GM21825 (cell line): ENCODE measurements around the gene RAD23A.

ENCODE experiments used
- ATAC-seq: cut with Tn5 transposase; IDR thresholded peaks from one replicate; pipeline ENCODE4 v1.9.1; 2021; ENCODE audit warnings: mild to moderate bottlenecking, moderate library complexity; ENCODE audit not compliant: unreplicated experiment

RAD23A gene

DNA sequence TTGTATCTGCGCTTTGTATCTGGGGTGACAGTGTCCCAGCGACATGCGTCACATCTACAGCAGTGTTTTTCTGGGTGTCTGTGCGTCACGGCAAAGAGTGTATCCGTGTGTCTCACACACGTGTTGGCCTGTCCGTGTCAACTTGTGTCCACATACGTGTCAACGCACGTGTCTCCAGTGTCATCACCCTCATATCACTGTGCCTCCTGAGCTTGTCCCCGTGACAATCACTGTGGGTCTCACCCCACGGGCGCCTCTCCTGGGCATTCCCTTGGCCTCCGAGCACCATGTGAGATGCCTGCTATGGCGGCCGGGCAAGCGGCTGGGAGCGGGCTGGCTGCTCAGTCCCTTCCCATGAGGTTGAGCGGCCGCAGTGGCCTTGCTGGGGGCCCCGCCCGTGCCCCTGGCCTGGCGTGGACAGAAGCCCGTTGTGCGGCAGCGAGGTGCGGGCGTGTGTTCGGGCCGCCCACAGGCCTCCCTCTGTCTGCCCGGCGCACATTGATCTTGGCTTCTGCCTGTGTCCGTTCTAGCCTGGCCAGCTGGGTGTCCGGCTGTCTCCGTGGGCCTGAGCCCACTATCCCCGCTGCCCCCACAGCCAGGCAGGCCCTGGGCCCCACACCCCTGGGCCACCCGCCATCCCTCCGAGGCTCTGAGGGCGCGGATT lies 56.0 kb downstream of the RAD23A start:
- ATAC-seq = no peak

DNA sequence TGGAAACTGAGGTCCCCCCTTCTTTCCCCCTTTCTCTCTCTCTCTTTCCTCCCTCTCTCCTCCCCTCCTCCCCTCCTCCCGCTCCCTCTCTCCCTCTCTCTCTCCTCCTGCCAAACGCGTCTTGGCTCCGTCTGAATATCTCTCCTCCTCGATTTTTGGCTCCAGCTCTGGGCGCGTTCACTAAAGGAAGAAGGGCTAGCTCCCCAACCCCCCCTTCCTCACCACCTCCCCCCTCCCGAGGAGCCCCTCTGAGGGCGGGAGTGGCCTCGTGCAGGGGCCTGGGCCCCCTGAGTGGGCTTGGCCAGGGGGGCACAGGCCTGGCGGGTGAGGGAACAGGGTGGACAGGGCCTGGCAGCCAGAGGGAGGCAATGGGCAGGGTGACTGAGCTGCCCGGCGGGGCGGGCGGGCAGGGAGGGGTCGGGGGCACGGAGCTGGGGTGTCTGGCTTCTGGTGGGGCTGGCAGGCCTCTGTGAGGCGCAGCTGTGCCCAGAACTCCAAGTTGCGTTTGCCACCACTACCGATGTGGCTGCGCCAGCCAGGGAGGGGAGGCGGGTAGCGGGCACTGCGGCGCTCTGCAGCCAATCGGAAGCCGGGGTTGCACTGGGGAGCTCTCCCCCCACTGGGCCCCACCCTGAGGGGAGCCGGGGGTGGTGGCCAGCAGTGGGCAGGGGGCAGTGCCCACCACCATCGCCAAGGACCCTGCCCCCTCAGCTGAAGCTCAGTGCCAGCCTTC lies 56.7 kb downstream of the RAD23A start:
- ATAC-seq = no peak

GRCh38 chr19:13003081-13003480 lies 57.4 kb downstream of the RAD23A start:
- no peak for ATAC-seq
